Common myeloid progenitor, CD34-positive (primary cell): Measurements from ENCODE around the gene EFL1.

Experiments
- CTCF ChIA-PET: fragments of 350-600 bp; sonication (Branson Sonifier 250); formaldehyde crosslinking; loops from one replicate; lab custom pipeline; 2021; ENCODE audit warnings: antibody characterized with exemption; lab: Charles Lee
- POLR2A ChIA-PET: fragments of 350-600 bp; sonication (Branson Sonifier 250); formaldehyde crosslinking; loops from one replicate; lab custom pipeline; 2021; ENCODE audit warnings: antibody characterized with exemption; lab: Charles Lee
- DNase-seq, 3 donors: peaks; one replicate each; pipeline versions ENCODE4 v3.0.0 to v3.0.0-alpha.2; 2013
- H3K27ac ChIP-seq, 2 experiments: 1 replicate in 1 of 2; 2 replicates in 1 of 2; pipeline ENCODE4 v1.7.0; 2013; ENCODE audit warnings: inconsistent platforms in 2 of 2, low read length in 2 of 2, mild to moderate bottlenecking in 2 of 2, low read depth in 1 of 2, moderate library complexity in 1 of 2; ENCODE audit not compliant: severe bottlenecking in 2 of 2, insufficient read depth in 1 of 2, poor library complexity in 1 of 2
- H3K27me3 ChIP-seq, 5 experiments: replicated peaks in 2 of 5; 1 replicate in 3 of 5; 2 replicates in 2 of 5; pipeline versions ENCODE4 v1.6.1 to v1.7.0; 2013; ENCODE audit warnings: low read length in 4 of 5, mild to moderate bottlenecking in 2 of 5, moderate library complexity in 2 of 5, inconsistent platforms in 1 of 5; ENCODE audit not compliant: insufficient read depth in 5 of 5, control insufficient read depth in 4 of 5
- H3K36me3 ChIP-seq, 4 experiments: 1 replicate in 2 of 4; 2 replicates in 2 of 4; pipeline versions ENCODE4 v1.6.1 to v1.7.0; 2013; ENCODE audit warnings: low read length in 3 of 4, control low read depth in 1 of 4, mild to moderate bottlenecking in 1 of 4; ENCODE audit not compliant: control insufficient read depth in 4 of 4, insufficient read depth in 4 of 4
- H3K4me1 ChIP-seq, 4 experiments: 1 replicate in 3 of 4; 2 replicates in 1 of 4; pipeline versions ENCODE4 v1.6.1 to v1.7.1; 2013; ENCODE audit warnings: low read length in 3 of 4, mild to moderate bottlenecking in 3 of 4, control low read depth in 1 of 4, inconsistent platforms in 1 of 4, moderate library complexity in 1 of 4; ENCODE audit not compliant: control insufficient read depth in 4 of 4, insufficient read depth in 4 of 4; ENCODE audit errors: control extremely low read depth in 1 of 4
- H3K4me3 ChIP-seq, 7 experiments: 1 replicate in 4 of 7; 2 replicates in 3 of 7; pipeline versions ENCODE4 v1.5.1 to v1.7.0; 2013; ENCODE audit warnings: mild to moderate bottlenecking in 7 of 7, low read length in 6 of 7, moderate library complexity in 6 of 7, inconsistent platforms in 2 of 7, low read depth in 2 of 7, control low read depth in 1 of 7; ENCODE audit not compliant: insufficient read depth in 4 of 7, control insufficient read depth in 1 of 7; ENCODE audit errors: extremely low read depth in 1 of 7
- H3K9me3 ChIP-seq, 5 experiments: 1 replicate in 4 of 5; 2 replicates in 1 of 5; pipeline versions ENCODE4 v1.6.1 to v1.7.1; 2013; ENCODE audit warnings: low read length in 4 of 5, mild to moderate bottlenecking in 2 of 5, inconsistent platforms in 1 of 5, low read depth in 1 of 5, moderate library complexity in 1 of 5; ENCODE audit not compliant: control insufficient read depth in 4 of 5, insufficient read depth in 2 of 5; ENCODE audit errors: control extremely low read depth in 1 of 5
- WGBS: methylation state at CpG from one replicate; pipeline ENCODE4 v1.1.5; 2013; ENCODE audit not compliant: insufficient coverage; 5-methylcytosine and 5-hydroxymethylcytosine counted together

EFL1 gene

GRCh38 chr15:82122746-82123400 is 139.7 kb downstream of the EFL1 start:
- peaks cover 0 to 14% (median 8%) of the 10 kb centered on the region in 4 experiments for H3K4me1 ChIP-seq
- H3K9me3 ChIP-seq, result no peaks in the 10 kb centered on the region
- ChIA-PET CTCF (interaction anchor here (0.6 to 2.0 kb wide), 3 partner anchors 12 to 88 kb away, joined by 3 to 6 read pairs (median 4); no protein-coding TSS in a partner anchor), POLR2A (no interaction called here)
- H3K4me3 ChIP-seq, result no peak overlapping the region
- DNase-seq, result no peak
- peaks cover 0 to 9% (median 3%) of the 10 kb centered on the region in 4 experiments for H3K36me3 ChIP-seq
- no peaks in the 10 kb centered on the region for H3K27me3 ChIP-seq
- WGBS, result 95% methylated on average over 2 of the region's 4 CpGs
- no peak overlapping the region for H3K27ac ChIP-seq

DNA sequence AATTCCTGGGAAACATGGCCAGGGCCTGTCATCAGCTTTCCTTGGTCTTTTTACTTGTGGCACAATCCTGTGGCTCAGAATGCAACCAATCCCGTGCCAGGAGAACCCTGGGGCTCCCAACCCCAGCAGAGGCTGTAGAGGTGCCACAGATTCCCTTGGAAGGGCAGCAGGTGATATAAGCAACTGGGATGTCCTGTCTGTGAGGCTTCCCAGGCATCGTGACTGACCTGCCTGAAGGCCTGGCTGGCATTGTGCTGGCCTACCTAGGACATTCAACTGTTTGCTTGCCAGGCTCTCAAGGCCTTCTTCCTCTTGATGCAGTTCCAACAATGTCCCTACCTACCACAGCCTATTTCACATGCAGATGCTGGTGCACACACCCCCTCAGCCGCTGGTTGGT is 144.5 kb downstream of the EFL1 start:
- peaks cover 0 to 2% (median 0%) of the 10 kb centered on the region in 4 experiments for H3K36me3 ChIP-seq
- POLR2A ChIA-PET, result no interaction called here
- DNase-seq, result no peak
- H3K4me1 ChIP-seq, result peaks cover 0 to 1% (median 0%) of the 10 kb centered on the region in 4 experiments
- WGBS, result 79% methylated on average over 2 of the region's 3 CpGs
- no peaks in the 10 kb centered on the region for H3K27me3 ChIP-seq
- H3K9me3 ChIP-seq, result no peaks in the 10 kb centered on the region
- H3K4me3 ChIP-seq, result no peak overlapping the region
- H3K27ac ChIP-seq, result no peak overlapping the region
- CTCF ChIA-PET, result interaction anchor here (1.0 kb wide), 1 partner anchor 10 kb away, joined by 3 read pairs; no protein-coding TSS in a partner anchor

- ChIA-PET POLR2A (no interaction called here), CTCF (interaction anchor here (1.0 kb wide), 1 partner anchor 9 kb away, joined by 3 read pairs; no protein-coding TSS in a partner anchor)
- H3K9me3 ChIP-seq, result no peaks in the 10 kb centered on the region
- H3K4me3 ChIP-seq, result no peak overlapping the region
- peaks cover 0 to 2% (median 0%) of the 10 kb centered on the region in 4 experiments for H3K36me3 ChIP-seq
- no peaks in the 10 kb centered on the region for H3K27me3 ChIP-seq
- DNase-seq, result no peak
- H3K4me1 ChIP-seq, result peaks cover 0 to 3% (median 0%) of the 10 kb centered on the region in 4 experiments
- H3K27ac ChIP-seq, result no peak overlapping the region
- 97% methylated on average over 6 of the region's 6 CpGs for WGBS
Measured at GRCh38 chr15:82117296-82117695, 145.2 kb downstream of the EFL1 start.

- H3K27ac ChIP-seq, result no peak overlapping the region
- no peaks in the 10 kb centered on the region for H3K27me3 ChIP-seq
- POLR2A ChIA-PET, result no interaction called here
- H3K36me3 ChIP-seq, result no peaks in the 10 kb centered on the region
- H3K9me3 ChIP-seq, result no peaks in the 10 kb centered on the region
- DNase-seq, result no peak
- WGBS, result 100% methylated on average over 5 of the region's 5 CpGs
- H3K4me3 ChIP-seq, result no peak overlapping the region
- peaks cover 0 to 3% (median 0%) of the 10 kb centered on the region in 4 experiments for H3K4me1 ChIP-seq
- CTCF ChIA-PET, result no interaction called here
Measured at GRCh38 chr15:82114660-82115059, 147.9 kb downstream of the EFL1 start.

DNA sequence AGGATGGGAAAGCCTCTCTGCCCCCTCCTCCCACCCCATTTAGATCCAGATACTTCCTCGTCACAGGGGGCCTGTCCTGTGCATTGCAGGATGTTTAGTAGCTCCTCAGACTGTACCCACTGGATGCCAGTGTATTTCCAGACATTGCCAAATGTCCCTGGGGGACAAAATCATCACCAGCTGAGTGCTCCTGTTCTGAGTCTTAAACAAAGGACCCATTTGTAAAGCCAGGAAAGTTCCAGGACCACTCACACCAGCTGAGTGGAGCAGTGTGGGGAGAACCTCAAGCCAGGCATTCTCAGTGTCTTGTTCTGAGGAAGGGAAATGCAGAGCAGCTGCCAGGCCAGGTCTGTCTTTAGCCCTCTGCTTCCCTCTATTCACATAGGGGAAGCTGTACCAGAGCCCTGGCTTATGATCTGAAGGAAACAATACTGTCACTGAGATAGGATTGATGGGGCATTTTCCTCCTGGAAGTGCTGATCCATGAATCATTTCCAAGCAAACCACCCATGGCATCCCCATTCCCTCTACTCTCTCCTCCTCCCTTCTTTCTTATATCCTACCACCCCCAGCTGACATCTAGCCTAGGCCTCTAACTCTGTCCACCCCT is 149.3 kb downstream of the EFL1 start:
- WGBS, result 50% methylated on average over 1 of the region's 1 CpG

GRCh38 chr15:82111918-82112317 is 150.6 kb downstream of the EFL1 start:
- ChIA-PET CTCF (interaction anchor here (1.2 kb wide), 1 partner anchor 86 kb away, joined by 4 read pairs; no protein-coding TSS in a partner anchor), POLR2A (no interaction called here)
- Histone ChIP-seq H3K4me1 (peaks cover 0 to 3% (median 0%) of the 10 kb centered on the region in 4 experiments), H3K27ac (no peak overlapping the region), H3K36me3 (no peaks in the 10 kb centered on the region), H3K27me3 (no peaks in the 10 kb centered on the region), H3K4me3 (no peak overlapping the region), H3K9me3 (no peaks in the 10 kb centered on the region)
- 98% methylated on average over 9 of the region's 9 CpGs for WGBS
- no peak for DNase-seq

More for the DNA sequence above, 149.3 kb downstream of the EFL1 start:
- ChIA-PET POLR2A (interaction anchor here (1.1 kb wide), 1 partner anchor 55 kb away, joined by 3 read pairs; no protein-coding TSS in a partner anchor), CTCF (interaction anchor here (0.7 to 1.2 kb wide), 3 partner anchors 27 to 85 kb away, joined by 3 to 6 read pairs (median 4); no protein-coding TSS in a partner anchor)
- Histone ChIP-seq H3K4me1 (peaks cover 0 to 3% (median 0%) of the 10 kb centered on the region in 4 experiments), H3K27me3 (no peaks in the 10 kb centered on the region), H3K4me3 (no peak overlapping the region), H3K27ac (no peak overlapping the region), H3K9me3 (no peaks in the 10 kb centered on the region), H3K36me3 (no peaks in the 10 kb centered on the region)
- DNase-seq, result no peak

GRCh38 chr15:82110144-82110543 is 152.4 kb downstream of the EFL1 start:
- H3K4me1 ChIP-seq, result peaks cover 0 to 3% (median 0%) of the 10 kb centered on the region in 4 experiments
- WGBS, result 90% methylated on average over 4 of the region's 5 CpGs
- no peaks in the 10 kb centered on the region for H3K27me3 ChIP-seq
- H3K9me3 ChIP-seq, result no peaks in the 10 kb centered on the region
- CTCF ChIA-PET, result interaction anchor here (0.9 to 5.4 kb wide), 10 partner anchors 9 to 701 kb away, joined by 3 to 45 read pairs (median 11); no protein-coding TSS in a partner anchor
- H3K27ac ChIP-seq, result no peak overlapping the region
- H3K36me3 ChIP-seq, result no peaks in the 10 kb centered on the region
- peak; percentile 11 to 67 (median 53) for DNase-seq
- POLR2A ChIA-PET, result no interaction called here
- no peak overlapping the region for H3K4me3 ChIP-seq
